ENCODE results near the gene MRGPRD. TPM values are rescaled to one million over a fixed set of nuclear protein-coding genes. Genes with fewer than 3 reads are reported as not detected.

The MRGPRD gene
- total RNA-seq, 1 donor from 2014 or later = not detected

DNA sequence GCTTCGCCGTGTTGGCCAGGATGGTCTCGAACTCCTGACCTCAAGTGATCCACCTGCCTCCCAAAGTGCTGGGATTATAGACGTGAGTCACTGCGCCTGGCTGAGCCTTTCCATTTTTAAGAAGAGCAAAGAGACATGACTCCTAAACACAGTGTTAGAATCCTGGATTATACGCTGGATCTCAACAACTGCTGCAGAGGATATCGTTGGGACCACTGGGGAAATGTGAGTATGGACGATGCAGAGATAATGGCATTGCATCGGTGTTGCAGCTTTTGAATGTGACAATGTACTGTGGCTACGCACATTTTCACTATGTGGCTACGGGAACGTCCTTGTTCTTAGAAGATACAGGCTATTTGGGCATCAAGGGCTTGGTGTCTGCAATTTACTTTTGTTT, 26.0 kb upstream of the MRGPRD start:
- peak; percentile 33 for DNase-seq (ENCODE audit: low spot score)

GRCh38 chr11:69005631-69006368, 25.0 kb upstream of the MRGPRD start:
- DNase-seq (ENCODE audit: low spot score) = peak; percentile 87

- DNase-seq (ENCODE audit: low spot score) = peak; percentile 82
These were observed 24.4 kb upstream of the MRGPRD start for GRCh38 chr11:69005183-69005630.

- peak; percentile 84 for DNase-seq (ENCODE audit: low spot score)
These were observed 23.8 kb upstream of the MRGPRD start for GRCh38 chr11:69004411-69005182.

GRCh38 chr11:69003866-69004367, 23.1 kb upstream of the MRGPRD start:
- peak; percentile 69 for DNase-seq (ENCODE audit: low spot score)

- DNase-seq (ENCODE audit: low spot score) = peak; percentile 87
These were observed 22.6 kb upstream of the MRGPRD start for GRCh38 chr11:69003301-69003865.

GRCh38 chr11:69002570-69003231, 21.9 kb upstream of the MRGPRD start:
- DNase-seq (ENCODE audit: low spot score) = peak; percentile 77

GRCh38 chr11:69002110-69002569, 21.4 kb upstream of the MRGPRD start:
- DNase-seq (ENCODE audit: low spot score) = peak; percentile 16

GRCh38 chr11:69001243-69002081, 20.7 kb upstream of the MRGPRD start:
- peak; percentile 89 for DNase-seq (ENCODE audit: low spot score)

DNA sequence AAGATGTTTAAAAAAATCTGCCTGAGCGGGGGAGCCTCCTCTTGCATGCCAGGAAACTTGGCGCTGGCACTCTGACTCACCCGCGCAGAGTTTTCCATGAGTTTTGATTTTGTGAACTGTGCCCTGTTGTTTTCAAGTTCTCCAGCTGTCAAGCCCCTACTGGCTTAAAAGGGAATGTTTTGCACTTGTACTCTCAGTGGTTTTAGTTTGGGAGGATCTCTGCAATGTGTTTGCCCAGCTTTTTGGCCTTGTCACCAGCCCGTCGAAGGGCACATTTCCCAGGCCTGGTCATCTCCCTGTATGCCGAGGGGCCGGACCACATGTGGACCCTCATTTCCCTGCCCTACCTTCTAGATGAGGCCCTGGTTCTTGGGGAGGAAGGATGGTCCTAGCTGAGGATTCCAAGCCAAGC, 20.1 kb upstream of the MRGPRD start:
- DNase-seq (ENCODE audit: low spot score) = peak; percentile 89

DNA sequence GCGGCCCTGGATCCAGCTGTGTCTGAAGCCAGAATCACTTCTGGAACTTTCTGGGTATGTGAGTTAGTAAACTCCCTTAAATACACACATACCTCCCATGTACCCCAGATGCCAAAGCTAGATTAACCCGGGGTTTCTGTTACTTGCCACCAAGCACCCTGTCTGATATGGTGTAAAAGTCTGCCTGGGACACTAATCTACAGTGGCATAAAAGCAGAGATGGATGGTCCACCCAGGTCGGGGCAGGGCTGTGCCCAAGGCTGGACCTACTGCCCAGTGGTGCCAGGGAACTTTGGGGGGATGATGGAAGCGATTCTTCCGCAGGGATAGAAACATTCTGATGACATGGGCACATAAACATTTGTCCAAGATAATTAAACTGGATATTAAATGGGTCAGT, 19.6 kb upstream of the MRGPRD start:
- DNase-seq (ENCODE audit: low spot score) = peak; percentile 41

DNA sequence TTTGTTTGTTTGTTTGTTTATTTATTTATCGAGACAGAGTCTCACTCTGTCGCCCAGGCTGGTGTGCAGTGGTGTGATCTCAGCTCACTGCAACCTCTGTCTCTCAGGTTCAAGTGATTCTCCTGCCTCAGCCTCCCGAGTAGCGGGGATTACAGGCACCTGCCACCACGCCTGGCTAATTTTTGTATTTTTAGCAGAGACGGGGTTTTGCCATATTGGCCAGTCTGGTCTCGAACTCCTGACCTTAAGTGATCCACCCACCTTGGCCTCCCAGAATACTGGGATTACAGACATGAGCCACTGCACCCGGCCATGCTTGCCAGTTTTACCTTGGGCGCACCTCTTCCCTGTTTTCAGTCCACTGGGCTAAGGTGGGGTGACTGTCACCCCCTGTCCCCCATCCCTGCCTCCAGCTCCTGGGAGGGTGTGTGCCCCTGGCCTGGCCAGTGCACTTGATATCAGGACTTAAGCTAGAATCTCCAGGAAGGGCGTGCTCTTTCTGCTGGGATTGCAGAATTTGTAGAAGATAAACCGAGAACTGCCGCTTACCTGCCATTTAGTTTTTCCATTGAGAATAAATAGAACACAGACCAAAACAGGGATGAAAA, 19.1 kb upstream of the MRGPRD start:
- peak; percentile 55 for DNase-seq (ENCODE audit: low spot score)

GRCh38 chr11:68999093-68999747, 18.4 kb upstream of the MRGPRD start:
- DNase-seq (ENCODE audit: low spot score) = peak; percentile 51

DNA sequence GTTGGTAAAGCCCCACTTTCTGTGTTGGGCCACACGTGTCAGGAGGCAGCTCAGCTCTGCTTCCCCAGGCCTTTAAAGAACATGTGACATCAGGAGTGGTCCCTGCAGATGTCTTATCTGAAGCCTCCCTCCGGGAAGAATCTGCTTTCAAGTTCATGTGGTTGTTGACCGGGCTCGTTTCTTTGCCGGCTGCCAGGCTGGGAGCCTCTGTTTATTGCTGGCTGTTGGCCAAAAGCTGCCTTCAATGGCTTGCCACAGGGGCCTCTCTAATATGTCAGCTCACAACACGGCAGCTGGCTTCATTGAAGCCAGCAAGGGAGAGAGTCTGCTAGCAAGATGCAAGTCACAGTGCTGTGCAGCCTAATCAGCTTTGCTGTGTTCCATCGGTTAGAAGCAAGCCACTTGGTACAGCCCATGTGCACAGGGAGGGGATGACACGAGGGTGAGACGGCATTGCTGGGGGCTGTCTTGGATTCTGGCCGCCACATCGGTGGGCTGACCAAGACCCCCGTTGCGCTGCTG, 17.7 kb upstream of the MRGPRD start:
- peak; percentile 69 for DNase-seq (ENCODE audit: low spot score)

DNA sequence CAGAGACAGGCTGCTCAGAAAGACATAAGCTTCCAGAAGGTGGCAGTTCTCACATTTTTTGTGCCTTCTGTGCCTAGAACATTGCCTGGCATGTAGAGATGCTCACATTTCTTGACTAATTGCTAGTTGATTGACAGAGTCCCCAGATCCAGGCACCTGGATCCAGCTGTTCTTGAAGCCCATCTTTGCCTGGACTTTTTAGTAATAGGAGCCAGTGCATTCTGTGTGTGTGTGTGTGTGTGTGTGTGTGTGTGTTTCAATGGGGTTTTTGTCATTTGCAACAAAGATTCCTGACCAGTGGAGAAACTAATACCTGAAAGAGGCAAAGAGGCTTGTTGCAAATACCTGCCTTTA, 17.2 kb upstream of the MRGPRD start:
- DNase-seq (ENCODE audit: low spot score) = no peak

DNA sequence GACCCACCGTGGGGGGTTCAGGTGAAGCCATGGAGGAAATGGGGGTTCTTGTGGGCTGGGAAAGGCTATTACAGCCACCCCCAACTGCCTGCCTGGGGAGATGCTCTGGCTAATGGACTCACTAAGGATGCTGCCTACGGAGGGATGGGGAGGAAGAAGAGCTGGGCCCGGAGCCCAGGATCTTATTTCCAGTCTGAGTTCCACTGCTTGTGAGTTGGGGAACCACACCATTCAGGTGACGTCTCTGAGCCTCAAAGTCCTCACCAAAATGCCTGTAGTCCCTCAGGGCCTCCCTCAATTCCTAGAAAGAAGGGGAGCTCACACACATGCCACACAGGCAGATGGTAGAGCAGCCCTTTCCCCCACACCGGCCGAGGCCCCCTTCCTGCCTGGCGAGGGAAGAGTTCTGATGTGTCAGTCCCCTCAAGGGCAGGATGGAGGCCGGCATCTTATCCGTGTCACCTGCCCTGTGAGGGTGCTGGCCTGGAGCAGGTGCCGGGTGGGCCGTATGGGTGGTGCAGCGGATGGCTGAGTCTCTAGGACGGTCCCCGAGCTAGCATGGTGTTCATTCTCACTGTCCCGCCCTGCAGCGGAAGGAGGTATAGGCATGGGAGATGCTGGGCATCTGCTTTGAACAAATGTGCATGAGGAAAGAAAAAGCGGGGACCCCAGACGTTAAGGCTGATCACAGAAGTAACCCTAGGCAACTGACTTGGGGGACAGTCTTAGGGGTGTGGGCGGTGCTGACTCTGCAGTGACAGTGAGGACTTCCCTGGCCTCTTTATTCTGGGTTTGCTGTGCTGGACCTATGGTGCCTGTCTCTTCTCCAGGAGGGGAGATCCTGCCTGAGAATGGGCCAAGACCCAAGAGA, 16.6 kb upstream of the MRGPRD start:
- DNase-seq (ENCODE audit: low spot score) = peak; percentile 43

- peak; percentile 77 for DNase-seq (ENCODE audit: low spot score)
These were observed 15.8 kb upstream of the MRGPRD start for GRCh38 chr11:68996376-68997123.

Measured in mesenteric fat pad (tissue), 1 donor.